GM18517 (cell line): ENCODE results near the gene RHBDF2.

Experiments
- ATAC-seq: cut with Tn5 transposase; IDR thresholded peaks from one replicate; pipeline ENCODE4 v1.9.1; 2021; ENCODE audit warnings: mild to moderate bottlenecking, moderate library complexity; ENCODE audit not compliant: unreplicated experiment

Gene RHBDF2

DNA sequence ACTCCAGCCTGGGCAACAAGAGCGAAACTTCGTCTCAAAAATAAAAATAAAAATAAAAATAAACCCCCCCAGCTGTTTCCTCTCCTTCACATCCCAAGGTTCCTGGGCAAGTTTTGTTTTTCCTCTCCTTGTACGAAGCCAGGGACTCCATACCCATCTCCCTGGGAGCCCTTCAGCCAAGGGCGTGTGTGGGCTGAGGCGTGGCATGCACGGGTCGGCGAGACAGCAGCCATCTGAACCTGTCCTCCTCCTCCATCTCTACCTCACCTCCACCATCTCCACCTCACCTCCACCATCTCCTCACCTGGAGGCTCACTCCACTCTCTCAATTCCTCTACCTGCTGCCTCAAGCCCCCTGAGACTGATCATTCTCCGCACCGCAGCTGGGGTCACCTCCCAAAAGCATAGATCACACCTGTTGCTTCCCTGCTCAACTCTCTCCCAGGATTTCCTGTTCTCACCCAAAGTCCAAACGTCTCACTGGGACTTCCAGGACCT, 16.9 kb downstream of the RHBDF2 start:
- no peak for ATAC-seq

DNA sequence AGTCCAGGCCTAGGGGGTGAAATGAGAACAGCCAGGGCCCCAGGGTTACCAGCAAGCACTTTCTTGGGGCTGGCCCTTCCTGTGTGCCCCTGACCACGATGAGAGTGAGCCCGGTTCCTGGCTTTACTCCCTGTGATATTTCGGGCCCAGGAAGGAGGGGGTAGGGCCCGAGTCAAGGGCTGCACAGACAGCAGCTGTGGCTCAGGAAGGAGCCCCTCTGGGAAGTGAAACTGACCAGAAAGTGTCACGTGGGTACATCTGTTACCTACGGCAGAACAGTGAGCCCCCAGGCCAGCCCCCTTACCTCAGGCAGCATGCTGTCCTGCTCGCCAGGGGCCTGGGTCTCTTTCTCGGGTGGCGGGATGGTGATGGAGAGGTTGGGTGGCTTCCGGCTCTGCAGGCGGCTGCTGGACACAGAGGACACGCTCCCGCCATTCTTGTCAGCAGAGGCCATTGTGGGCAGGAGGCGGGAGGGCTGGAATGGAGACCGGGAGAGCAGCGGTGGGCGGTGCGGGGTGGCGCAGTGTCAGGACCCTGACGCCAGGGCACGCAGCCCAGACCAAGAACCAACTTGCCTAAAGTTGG, 20.1 kb downstream of the RHBDF2 start:
- peak; percentile 60 for ATAC-seq

DNA sequence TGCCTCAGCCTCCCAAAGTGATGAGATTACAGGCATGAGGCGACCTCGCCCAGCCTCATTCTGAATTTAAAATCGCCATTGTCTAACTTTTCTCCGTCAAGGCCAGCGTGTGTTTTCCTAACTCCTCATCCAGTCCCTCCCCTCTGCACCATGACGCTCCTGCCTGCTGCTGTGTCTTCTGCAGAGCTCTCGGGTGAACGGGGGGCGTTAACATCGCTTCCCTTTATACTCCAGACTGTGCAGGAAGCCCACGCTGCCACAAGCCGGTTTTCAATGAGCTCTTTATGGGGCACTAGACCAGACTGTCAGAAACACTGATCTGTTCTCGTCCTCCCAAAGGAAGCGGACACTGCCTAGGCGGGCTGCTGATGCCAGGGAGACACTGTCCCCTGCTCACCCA, 20.6 kb downstream of the RHBDF2 start:
- no peak for ATAC-seq

DNA sequence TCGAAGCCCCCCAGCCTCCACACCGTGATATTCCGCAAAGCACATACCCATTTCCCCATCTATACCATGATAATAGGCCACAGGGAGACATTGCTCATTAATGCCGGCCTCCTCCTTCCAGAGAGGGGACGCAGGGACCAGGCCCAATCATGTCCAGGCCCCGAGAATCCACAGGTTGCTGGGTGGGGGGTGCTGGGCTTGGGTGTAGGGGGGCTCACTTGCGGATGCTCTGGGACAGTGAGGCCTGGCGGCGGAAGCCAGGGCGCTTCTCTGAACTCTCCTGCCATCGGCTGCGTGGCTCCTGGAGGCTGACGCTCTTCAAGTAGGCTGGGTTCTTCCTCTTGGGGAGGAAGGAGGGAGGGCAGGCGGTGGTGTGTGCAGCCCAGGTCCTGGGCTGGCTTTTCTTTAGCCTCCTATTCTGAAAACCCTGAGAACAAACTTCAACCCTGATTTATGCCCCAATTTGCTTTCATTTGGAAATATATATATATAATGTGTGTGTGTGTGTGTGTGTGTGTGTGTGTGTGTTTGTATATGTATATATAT, 21.6 kb downstream of the RHBDF2 start:
- ATAC-seq, result no peak

- no peak for ATAC-seq
Measured at GRCh38 chr17:76478730-76479514, 22.3 kb downstream of the RHBDF2 start.

DNA sequence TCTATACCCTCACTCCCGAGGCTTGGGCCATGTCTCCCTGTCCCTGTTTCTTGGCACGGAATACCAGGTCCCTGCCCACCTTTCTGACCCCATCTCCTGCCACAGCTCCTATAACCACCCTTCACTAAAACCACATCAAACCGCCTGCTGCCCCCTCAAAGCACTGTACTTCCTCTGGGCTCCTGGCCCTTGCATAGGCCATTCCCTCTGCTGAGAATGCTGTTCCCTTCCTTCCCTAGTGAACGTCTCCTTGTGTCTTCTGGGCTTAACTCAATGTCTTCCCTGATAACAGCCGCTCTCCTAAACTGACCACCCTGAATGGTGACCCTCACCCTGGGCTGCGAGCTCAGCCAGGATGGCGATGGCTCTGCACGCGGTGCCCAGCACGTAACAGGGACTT, 23.1 kb downstream of the RHBDF2 start:
- no peak for ATAC-seq

DNA sequence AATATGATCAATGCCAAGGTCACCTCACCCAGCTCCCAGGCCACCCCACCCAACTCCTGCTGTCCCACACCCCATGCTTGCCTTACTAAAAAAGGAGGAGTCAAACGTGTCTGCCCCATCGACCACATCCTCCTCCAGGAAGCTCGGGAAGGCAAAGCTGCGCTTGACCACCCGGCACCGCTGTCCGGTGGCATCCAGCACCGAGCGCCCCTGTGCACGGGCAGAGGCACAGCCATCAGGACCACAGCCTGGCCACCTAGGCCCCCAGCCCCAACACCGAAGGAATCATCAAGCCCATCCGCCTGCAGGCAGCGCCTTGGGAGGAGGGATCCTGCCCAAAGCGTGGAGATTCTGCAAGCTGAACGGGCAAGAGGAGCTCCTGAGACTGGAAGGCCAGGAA, 23.6 kb downstream of the RHBDF2 start:
- no peak for ATAC-seq

DNA sequence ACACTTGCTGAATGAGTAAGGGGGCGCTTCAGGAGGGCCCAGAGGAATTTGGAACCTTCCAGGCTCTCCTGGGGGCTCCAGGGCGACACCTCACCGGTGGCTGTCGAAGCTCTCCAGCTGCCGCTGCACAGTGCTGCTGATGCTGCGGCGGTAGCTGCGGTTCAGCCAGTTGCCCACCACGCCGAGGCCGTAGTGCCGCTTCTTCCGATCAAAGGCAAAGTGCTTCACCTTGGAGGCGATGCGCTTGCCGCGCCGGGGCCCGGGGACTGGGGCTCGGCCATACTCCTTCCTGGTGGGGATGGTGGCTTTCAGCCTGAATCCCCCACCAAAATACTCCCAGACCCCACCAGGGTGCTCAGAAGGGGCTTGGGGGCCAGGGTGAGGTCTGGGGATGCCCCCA, 24.5 kb downstream of the RHBDF2 start:
- ATAC-seq, result no peak

DNA sequence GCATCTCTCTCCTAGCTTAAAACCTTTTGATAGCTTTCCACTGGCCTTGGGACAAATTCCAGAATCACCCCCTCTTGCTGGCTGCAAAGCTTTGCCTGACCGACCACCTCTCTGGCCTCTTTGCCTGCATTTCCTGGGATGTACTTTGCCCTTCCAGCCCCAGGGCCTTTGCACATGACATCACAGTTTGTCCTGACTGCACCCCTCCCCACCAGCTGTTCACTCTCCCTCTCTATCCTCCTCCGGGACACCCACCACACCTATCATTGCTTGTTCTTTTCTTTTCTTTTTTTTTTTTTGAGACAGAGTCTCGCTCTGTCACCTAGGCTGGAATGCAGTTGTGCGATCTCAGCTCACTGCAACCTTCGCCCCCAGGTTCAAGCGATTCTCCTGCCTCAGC, 25.9 kb downstream of the RHBDF2 start:
- ATAC-seq, result no peak

GRCh38 chr17:76474894-76475293, 26.3 kb downstream of the RHBDF2 start:
- ATAC-seq, result no peak

- ATAC-seq, result no peak
Measured at GRCh38 chr17:76474238-76474637, 27.0 kb downstream of the RHBDF2 start.

- no peak for ATAC-seq
Measured at GRCh38 chr17:76473541-76473985, 27.7 kb downstream of the RHBDF2 start.

DNA sequence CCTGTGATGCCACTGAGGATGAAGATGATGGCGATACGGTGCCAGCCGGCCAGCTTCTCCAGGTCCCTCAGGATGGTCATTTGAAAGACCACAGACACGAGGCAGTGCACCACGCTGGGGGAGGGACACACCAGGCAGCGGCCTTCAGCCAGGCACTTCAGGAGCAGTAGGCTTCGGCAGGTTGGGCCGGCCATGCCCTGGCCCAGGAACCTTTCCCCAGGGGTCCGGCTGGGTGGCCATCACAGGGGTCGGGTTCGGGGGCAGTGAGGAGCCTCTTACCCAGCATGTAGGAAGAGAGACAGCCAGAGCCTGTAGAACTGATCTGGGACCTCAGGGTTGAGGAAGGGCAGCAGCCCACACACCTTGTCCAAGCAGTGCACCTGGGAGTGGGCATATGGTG, 28.5 kb downstream of the RHBDF2 start:
- ATAC-seq, result no peak

- ATAC-seq, result no peak
Measured at GRCh38 chr17:76472258-76472645, 29.0 kb downstream of the RHBDF2 start.

GRCh38 chr17:76471498-76472257, 29.5 kb downstream of the RHBDF2 start:
- ATAC-seq, result no peak

GRCh38 chr17:76469991-76470739, 31.1 kb downstream of the RHBDF2 start:
- no peak for ATAC-seq

DNA sequence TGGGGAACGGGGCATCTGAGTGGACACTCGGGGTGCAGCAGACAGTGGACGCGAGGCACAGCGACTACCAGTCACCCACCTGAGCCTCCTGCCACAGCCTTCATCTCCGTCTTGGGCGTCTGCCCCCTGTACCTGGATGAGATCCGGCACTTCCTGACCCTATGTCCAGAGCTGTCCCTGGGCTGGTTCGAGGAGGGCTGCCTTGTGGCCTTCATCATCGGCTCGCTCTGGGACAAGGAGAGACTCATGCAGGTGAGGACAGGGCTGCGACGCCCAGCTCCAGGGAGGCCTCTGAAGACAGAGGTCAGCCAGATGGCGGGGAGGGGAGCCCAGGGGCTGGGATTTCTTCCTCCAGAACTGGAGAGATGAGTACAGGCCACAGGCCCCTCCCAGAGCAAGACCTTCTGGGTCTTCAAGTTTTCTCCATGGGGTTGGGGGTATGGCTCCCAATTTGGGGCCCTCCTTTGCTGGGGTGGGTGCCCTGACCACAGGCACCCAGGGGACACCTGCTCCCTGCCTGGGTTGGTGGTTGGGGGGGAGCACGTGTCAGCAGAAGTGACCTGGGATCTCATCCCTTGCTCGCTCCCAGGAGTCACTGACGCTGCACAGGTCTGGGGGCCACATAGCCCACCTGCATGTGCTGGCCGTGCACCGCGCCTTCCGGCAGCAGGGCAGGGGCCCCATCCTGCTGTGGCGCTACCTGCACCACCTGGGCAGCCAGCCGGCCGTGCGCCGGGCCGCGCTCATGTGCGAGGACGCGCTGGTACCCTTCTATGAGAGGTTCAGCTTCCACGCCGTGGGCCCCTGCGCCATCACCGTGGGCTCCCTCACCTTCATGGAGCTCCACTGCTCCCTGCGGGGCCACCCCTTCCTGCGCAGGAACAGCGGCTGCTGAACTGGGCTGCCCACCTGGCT, 31.9 kb downstream of the RHBDF2 start:
- ATAC-seq, result no peak

GRCh38 chr17:76468634-76469010, 32.6 kb downstream of the RHBDF2 start:
- ATAC-seq, result no peak

GRCh38 chr17:76467809-76468633, 33.2 kb downstream of the RHBDF2 start:
- ATAC-seq, result no peak
